Bronchial epithelial cell (primary cell): ENCODE data around the gene CPLX1. TPM values are rescaled to one million over a fixed set of nuclear protein-coding genes. Genes with fewer than 3 reads are reported as not detected.

Experiments
- DNase-seq: peaks from one replicate; pipeline ENCODE4 v3.0.0-alpha.2; 2010; ENCODE audit warnings: low read depth
- FAIRE-seq: peaks from 2 replicates; lab custom pipeline; 2011; peaks lifted over from hg19 to GRCh38; lab: Jason Lieb, UNC
- H3K27me3 ChIP-seq: 2 replicates; pipeline ENCODE4 v1.5.1; 2011; ENCODE audit warnings: low read length; ENCODE audit not compliant: control insufficient read depth, insufficient read depth
- H3K36me3 ChIP-seq: 2 replicates; pipeline ENCODE4 v1.5.1; 2011; ENCODE audit warnings: low read length; ENCODE audit not compliant: control insufficient read depth, insufficient read depth
- H3K4me3 ChIP-seq: 2 replicates; pipeline ENCODE4 v1.5.1; 2011; ENCODE audit warnings: mild to moderate bottlenecking, low read depth, low read length, control low read depth
- CTCF ChIP-seq: IDR thresholded peaks from 2 replicates; pipeline ENCODE4 v1.5.1; 2011; ENCODE audit warnings: mild to moderate bottlenecking, moderate library complexity, low read length, control low read depth, inconsistent platforms; ENCODE audit not compliant: insufficient read depth, severe bottlenecking
- total RNA-seq: library from RNA; depleted of rRNA; stranded (reverse); fragments of >200 nt; gene quantifications from 2 replicates; pipeline ENCODE4 v1.2.1, GENCODE V29; 2014

CPLX1 gene
- total RNA-seq, 1 donor from 2014 or later: not detected

GRCh38 chr4:859496-859895, 33.6 kb upstream of the CPLX1 start:
- H3K27me3 ChIP-seq: no peaks in the 10 kb centered on the region
- no peak overlapping the region for H3K4me3 ChIP-seq
- peaks cover 23% of the 10 kb centered on the region for H3K36me3 ChIP-seq
- no peak for DNase-seq
- TF ChIP-seq CTCF: no peak
- FAIRE-seq: no peak

GRCh38 chr4:858831-859451, 33.0 kb upstream of the CPLX1 start:
- TF ChIP-seq CTCF: no peak
- no peaks in the 10 kb centered on the region for H3K27me3 ChIP-seq
- no peak for FAIRE-seq
- H3K36me3 ChIP-seq: peaks cover 22% of the 10 kb centered on the region
- no peak for DNase-seq
- H3K4me3 ChIP-seq: no peak overlapping the region

GRCh38 chr4:858041-858481, 32.1 kb upstream of the CPLX1 start:
- Histone ChIP-seq H3K27me3 (no peaks in the 10 kb centered on the region), H3K4me3 (no peak overlapping the region), H3K36me3 (peaks cover 19% of the 10 kb centered on the region)
- FAIRE-seq: no peak
- DNase-seq: no peak
- TF ChIP-seq CTCF: no peak

- no peaks in the 10 kb centered on the region for H3K27me3 ChIP-seq
- FAIRE-seq (no peak), DNase-seq (no peak)
- H3K4me3 ChIP-seq: no peak overlapping the region
- H3K36me3 ChIP-seq: peaks cover 19% of the 10 kb centered on the region
- TF ChIP-seq CTCF: no peak
These were observed 31.5 kb upstream of the CPLX1 start for GRCh38 chr4:857461-857860.

GRCh38 chr4:856225-856901, 30.4 kb upstream of the CPLX1 start:
- no peaks in the 10 kb centered on the region for H3K27me3 ChIP-seq
- H3K36me3 ChIP-seq: peaks cover 17% of the 10 kb centered on the region
- DNase-seq (no peak), FAIRE-seq (no peak)
- no peak for TF ChIP-seq CTCF
- H3K4me3 ChIP-seq: no peak overlapping the region
